ENCODE measurements around the gene PRXL2B.

Gene PRXL2B

GRCh38 chr1:2639607-2640521 is 53.3 kb downstream of the PRXL2B start:
- TF ChIP-seq CTCF (IDR thresholded peaks at IDR 0.05; ENCODE audit: low read depth, low read length, missing control alignments): no peak
- no peak for DNase-seq (ENCODE audit: low read depth)
- no peak overlapping the region for H3K4me3 ChIP-seq (ENCODE audit: low read depth, low read length)

DNA sequence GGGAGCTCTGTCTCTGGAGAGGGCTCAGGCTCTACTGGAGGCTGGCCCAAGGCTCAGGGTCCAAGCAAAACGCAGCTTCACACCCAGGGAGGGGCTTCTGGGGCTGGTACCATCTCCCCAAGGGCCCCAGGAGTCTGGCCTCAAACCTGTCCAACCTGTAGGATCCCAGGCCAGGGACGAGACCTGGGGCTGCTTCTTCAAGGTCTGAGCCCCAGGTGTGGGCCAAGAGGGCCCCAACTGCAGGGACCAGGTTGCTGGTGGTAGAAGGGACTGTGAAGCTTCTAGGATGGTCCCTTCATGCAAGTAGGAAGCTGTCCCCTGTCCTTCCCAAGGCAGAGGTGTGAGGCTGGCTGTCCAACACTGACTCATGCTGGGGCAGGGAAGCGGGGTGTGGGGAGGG is 54.0 kb downstream of the PRXL2B start:
- no peak overlapping the region for H3K4me3 ChIP-seq (ENCODE audit: low read depth, low read length)
- TF ChIP-seq CTCF (IDR thresholded peaks at IDR 0.05; ENCODE audit: low read depth, low read length, missing control alignments): no peak
- no peak for DNase-seq (ENCODE audit: low read depth)
